OCI-LY7 (cell line): Measurements from ENCODE around the gene NRDC. TPM values are rescaled to one million over a fixed set of nuclear protein-coding genes. Genes with fewer than 3 reads are reported as not detected.

Experiments used
- BruUV-seq: library from RNA; stranded (reverse); fragments of 400-500 nt; replicated peaks from 2 replicates; lab custom pipeline; 2021; lab: Mats Ljungman, UMichigan
- CTCF ChIA-PET: fragments of 300-600 bp; sonication (Branson Sonifier 250); formaldehyde crosslinking; loops from one replicate; lab custom pipeline; 2022; ENCODE audit warnings: antibody characterized with exemption; ENCODE audit not compliant: unreplicated experiment; lab: Charles Lee
- POLR2A ChIA-PET: fragments of 300-600 bp; sonication (Branson Sonifier 250); formaldehyde crosslinking; loops from one replicate; lab custom pipeline; 2022; ENCODE audit warnings: antibody characterized with exemption; lab: Charles Lee
- DNase-seq: peaks from one replicate; pipeline ENCODE4 v3.0.0-alpha.2; 2015; ENCODE audit warnings: low spot score
- H2AFZ ChIP-seq: fragments of 200-600 bp; sonication (generic), shearing (Covaris generic); 2 replicates; pipeline ENCODE4 v1.6.1; 2014; ENCODE audit warnings: mild to moderate bottlenecking, antibody characterized with exemption, low read length, moderate library complexity
- H3K27ac ChIP-seq: fragments of 200-600 bp; sonication (generic); 2 replicates; pipeline ENCODE4 v1.5.1; 2014; ENCODE audit warnings: mixed run types, low read depth, mild to moderate bottlenecking, moderate library complexity, low read length, inconsistent platforms; ENCODE audit not compliant: poor library complexity, severe bottlenecking
- H3K36me3 ChIP-seq: fragments of 200-600 bp; sonication (generic); 2 replicates; pipeline ENCODE4 v1.6.1; 2014; ENCODE audit warnings: mild to moderate bottlenecking, antibody characterized with exemption, low read length, moderate library complexity, mixed read lengths; ENCODE audit not compliant: insufficient read depth
- H3K4me1 ChIP-seq: fragments of 200-600 bp; sonication (generic); 2 replicates; pipeline ENCODE4 v1.5.1; 2014; ENCODE audit warnings: mild to moderate bottlenecking, low read length; ENCODE audit not compliant: insufficient read depth, poor library complexity, severe bottlenecking
- H3K4me2 ChIP-seq: fragments of 200-600 bp; sonication (generic); 2 replicates; pipeline ENCODE4 v1.6.1; 2014; ENCODE audit warnings: mild to moderate bottlenecking, low read length
- H3K4me3 ChIP-seq: fragments of 200-600 bp; sonication (generic); 2 replicates; pipeline ENCODE4 v1.5.1; 2014; ENCODE audit warnings: mild to moderate bottlenecking, low read depth, low read length; ENCODE audit not compliant: poor library complexity, severe bottlenecking
- H3K79me2 ChIP-seq: fragments of 200-600 bp; sonication (generic); 2 replicates; pipeline ENCODE4 v1.6.1; 2016; ENCODE audit warnings: low read depth, mild to moderate bottlenecking, low read length, moderate library complexity, mixed read lengths; ENCODE audit not compliant: insufficient read depth
- H3K9me2 ChIP-seq: fragments of 200-600 bp; sonication (generic); 2 replicates; pipeline ENCODE4 v1.6.1; 2016; ENCODE audit warnings: mild to moderate bottlenecking, low read length, mixed read lengths; ENCODE audit not compliant: insufficient read depth
- H3K9me3 ChIP-seq: fragments of 200-600 bp; sonication (generic); 2 replicates; pipeline ENCODE4 v1.6.1; 2014; ENCODE audit warnings: mild to moderate bottlenecking, mixed run types, low read length, mixed read lengths
- H4K20me1 ChIP-seq: fragments of 200-600 bp; sonication (generic); 2 replicates; pipeline ENCODE4 v1.6.1; 2014; ENCODE audit warnings: mild to moderate bottlenecking, antibody characterized with exemption, low read length, moderate library complexity, mixed read lengths; ENCODE audit not compliant: insufficient read depth
- CTCF ChIP-seq: fragments of 200-600 bp; sonication (generic); conservative IDR thresholded peaks from 2 replicates; pipeline ENCODE4 v1.5.1; 2014; ENCODE audit warnings: mild to moderate bottlenecking, antibody characterized with exemption, low read length, moderate library complexity, mixed read lengths
- EZH2phosphoT487 ChIP-seq: fragments of 200-600 bp; sonication (generic); IDR thresholded peaks from 2 replicates; pipeline ENCODE4 v1.6.1; 2018; ENCODE audit warnings: low read depth, borderline replicate concordance, mild to moderate bottlenecking, mixed run types, antibody characterized with exemption, low read length, moderate library complexity, mixed read lengths
- intact Hi-C: fragments of 100-400 bp; cut with micrococcal nuclease; formaldehyde crosslinking; loops from one replicate; pipeline ENCODE4 v1.10.0; 2022; ENCODE audit not compliant: unreplicated experiment
- total RNA-seq, 2 experiments: library from RNA; depleted of rRNA in 1 of 2; stranded (reverse); fragments of >200 nt in 1 of 2; shearing (Covaris generic) in 1 of 2; gene quantifications; 2 replicates each; pipeline ENCODE4 v1.2.3, GENCODE V29; 2014 to 2022

Gene NRDC
- total RNA-seq, 2 experiments from 2014 or later, result 48.0 to 162 TPM

GRCh38 chr1:51790385-51790784 lies 88.1 kb downstream of the NRDC start:
- TF ChIP-seq EZH2phosphoT487 (no peak), CTCF (no peak)
- Histone ChIP-seq H3K4me3 (no peak overlapping the region), H3K27ac (no peak overlapping the region), H3K36me3 (peaks cover 100% of the 10 kb centered on the region), H3K4me2 (no peak overlapping the region), H3K79me2 (no peaks in the 10 kb centered on the region), H2AFZ (no peak overlapping the region), H3K9me2 (no peaks in the 10 kb centered on the region), H4K20me1 (no peaks in the 10 kb centered on the region), H3K4me1 (no peaks in the 10 kb centered on the region), H3K9me3 (no peaks in the 10 kb centered on the region)
- BruUV-seq, result no TSS peak
- DNase-seq, result no peak
- ChIA-PET CTCF (no interaction called here), POLR2A (interaction anchor here (0.5 to 1.2 kb wide), 4 partner anchors 12 to 248 kb away, joined by 3 to 5 read pairs (median 4); no protein-coding TSS in a partner anchor)
- intact Hi-C loops, result no loop called here

GRCh38 chr1:51789342-51789741 lies 89.2 kb downstream of the NRDC start:
- Histone ChIP-seq H3K4me2 (no peak overlapping the region), H4K20me1 (no peaks in the 10 kb centered on the region; the same call in 1 of the 2 replicates), H3K9me2 (no peaks in the 10 kb centered on the region), H2AFZ (no peak overlapping the region), H3K79me2 (no peaks in the 10 kb centered on the region), H3K36me3 (peaks cover 100% of the 10 kb centered on the region), H3K9me3 (no peaks in the 10 kb centered on the region), H3K4me1 (no peaks in the 10 kb centered on the region), H3K27ac (no peak overlapping the region), H3K4me3 (no peak overlapping the region)
- POLR2A ChIA-PET, result interaction anchor here (0.6 to 1.2 kb wide), 2 partner anchors 11 to 13 kb away, joined by 3 to 4 read pairs; no protein-coding TSS in a partner anchor
- intact Hi-C loops, result no loop called here
- TF ChIP-seq CTCF, result no peak
- no peak for TF ChIP-seq EZH2phosphoT487
- no peak for DNase-seq
- CTCF ChIA-PET, result no interaction called here
- no TSS peak for BruUV-seq

GRCh38 chr1:51788938-51789337 lies 89.6 kb downstream of the NRDC start:
- Histone ChIP-seq H2AFZ (no peak overlapping the region), H3K79me2 (no peaks in the 10 kb centered on the region), H3K4me1 (no peaks in the 10 kb centered on the region), H3K9me3 (no peaks in the 10 kb centered on the region), H3K36me3 (peaks cover 100% of the 10 kb centered on the region), H3K27ac (no peak overlapping the region), H3K4me2 (no peak overlapping the region), H3K9me2 (no peaks in the 10 kb centered on the region), H4K20me1 (no peaks in the 10 kb centered on the region; the same call in 1 of the 2 replicates), H3K4me3 (no peak overlapping the region)
- no TSS peak for BruUV-seq
- CTCF ChIA-PET, result no interaction called here
- intact Hi-C loops, result no loop called here
- TF ChIP-seq EZH2phosphoT487, result no peak
- DNase-seq, result no peak
- POLR2A ChIA-PET, result interaction anchor here (0.6 kb wide), 1 partner anchor 11 kb away, joined by 3 read pairs; no protein-coding TSS in a partner anchor
